IPS-NIHi11 (cell line): Measurements from ENCODE around the gene CDK14.
A peak's percentile ranks its signal among the peaks of the same experiment; 100 is the strongest.

Experiments used
- DNase-seq: peaks from one replicate; pipeline ENCODE4 v3.0.0; 2012; ENCODE audit warnings: mixed read lengths, low spot score

CDK14 gene

GRCh38 chr7:91098566-91098965, 502.4 kb downstream of the CDK14 start:
- DNase-seq = no peak

DNA sequence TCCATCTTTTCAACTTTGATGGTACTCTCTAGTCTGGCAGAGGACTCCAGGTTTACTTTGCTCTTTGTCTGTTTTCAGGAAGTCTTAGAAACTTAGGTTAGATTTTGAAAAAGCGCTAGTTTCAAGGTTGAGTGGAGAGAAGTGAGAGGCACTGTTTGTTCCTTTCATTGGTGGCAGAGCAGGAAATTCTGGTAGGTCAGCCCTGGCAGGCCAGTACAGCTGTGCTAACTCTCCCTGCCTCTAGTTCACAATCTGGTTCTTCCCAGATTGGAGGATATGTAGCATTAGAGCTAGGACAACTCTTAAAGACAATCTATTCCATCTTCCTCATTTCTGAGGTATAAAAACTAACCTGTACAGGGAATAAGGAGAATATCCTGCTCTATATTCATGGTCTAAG, 507.2 kb downstream of the CDK14 start:
- DNase-seq = no peak

- DNase-seq = no peak
Observed at GRCh38 chr7:91107460-91107859, 511.3 kb downstream of the CDK14 start.

GRCh38 chr7:91109200-91109599, 513.1 kb downstream of the CDK14 start:
- no peak for DNase-seq

GRCh38 chr7:91112902-91113341, 516.8 kb downstream of the CDK14 start:
- DNase-seq = no peak

- no peak for DNase-seq
Observed at GRCh38 chr7:91114232-91114631, 518.1 kb downstream of the CDK14 start.

- DNase-seq = peak; percentile 15
Observed at GRCh38 chr7:91126762-91127161, 530.6 kb downstream of the CDK14 start.

- DNase-seq = no peak
Observed at GRCh38 chr7:91127325-91127724, 531.2 kb downstream of the CDK14 start.

- no peak for DNase-seq
Observed at GRCh38 chr7:91127959-91128358, 531.8 kb downstream of the CDK14 start.

DNA sequence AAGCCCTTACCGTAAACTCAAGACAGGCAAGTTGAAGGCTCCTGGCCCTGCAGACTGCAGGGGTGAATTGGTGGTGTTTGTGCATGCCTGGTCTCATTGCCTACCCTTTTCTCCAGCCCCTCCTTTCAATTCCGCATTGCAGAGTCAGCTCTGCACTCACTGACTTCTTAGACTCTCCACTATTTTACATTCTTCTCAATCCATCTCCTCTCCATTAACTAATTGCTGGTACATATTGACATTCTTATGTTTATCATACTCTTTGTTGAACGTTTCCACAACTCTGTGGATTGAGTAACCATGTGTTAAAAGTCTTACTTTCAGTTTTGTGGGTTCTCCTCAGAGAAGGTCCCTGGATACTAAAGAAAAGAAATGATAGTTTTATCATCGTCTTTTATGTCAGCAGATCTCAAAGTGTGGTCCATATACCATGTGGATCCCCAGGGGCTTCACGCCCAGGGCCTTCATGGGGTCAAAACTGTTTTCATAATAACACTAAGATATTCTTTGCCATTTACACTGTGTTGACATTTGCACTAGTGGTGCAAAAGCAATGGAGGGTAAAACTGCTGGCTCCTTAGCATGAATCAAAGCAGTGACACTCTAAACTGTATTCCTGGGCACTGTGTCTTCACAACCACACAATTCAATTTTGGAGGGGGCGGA, 532.7 kb downstream of the CDK14 start:
- peak; percentile 9 for DNase-seq

DNA sequence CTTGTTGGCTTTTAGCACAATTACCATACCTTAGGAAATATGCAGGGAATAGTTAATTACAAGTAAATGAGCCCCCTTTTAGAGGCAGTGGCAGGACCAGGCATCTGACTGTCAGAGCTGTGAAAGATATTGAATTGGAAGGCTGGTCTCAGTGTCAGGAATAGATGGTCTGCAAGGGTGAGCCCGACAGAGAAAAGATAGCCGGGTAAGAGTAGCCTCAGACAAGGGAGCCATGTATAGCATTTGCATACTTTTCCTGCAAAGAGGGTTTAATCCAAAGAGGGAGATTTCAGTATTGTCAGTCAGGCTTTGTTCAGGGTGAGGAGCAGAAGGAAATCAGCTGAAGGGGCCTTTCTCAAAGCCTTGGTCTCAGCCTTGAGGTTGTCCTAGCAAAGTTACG, 539.2 kb downstream of the CDK14 start:
- no peak for DNase-seq

- no peak for DNase-seq
Observed at GRCh38 chr7:91135703-91136430, 539.7 kb downstream of the CDK14 start.

- DNase-seq = no peak
Observed at GRCh38 chr7:91137153-91137787, 541.1 kb downstream of the CDK14 start.

- no peak for DNase-seq
Observed at GRCh38 chr7:91137788-91138368, 541.8 kb downstream of the CDK14 start.

DNA sequence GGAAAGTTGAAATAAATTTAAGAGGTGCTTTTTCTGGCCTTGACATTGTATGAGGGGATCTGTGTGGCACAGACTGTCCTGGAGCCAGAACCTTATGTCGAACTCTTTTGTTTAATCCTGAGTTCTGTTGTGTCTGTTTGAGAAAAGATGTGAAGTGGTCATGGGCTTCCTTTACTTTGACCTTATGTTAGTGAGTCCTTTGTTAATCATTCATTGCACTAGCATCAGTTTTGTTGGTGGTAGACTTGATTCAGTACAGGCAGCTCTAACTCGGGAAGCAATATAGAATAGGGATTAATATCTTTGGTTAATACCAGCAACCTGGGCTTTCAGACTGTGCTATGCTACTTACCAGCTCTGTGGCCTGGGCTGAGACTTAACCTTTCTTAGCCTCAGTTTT, 544.2 kb downstream of the CDK14 start:
- no peak for DNase-seq

DNA sequence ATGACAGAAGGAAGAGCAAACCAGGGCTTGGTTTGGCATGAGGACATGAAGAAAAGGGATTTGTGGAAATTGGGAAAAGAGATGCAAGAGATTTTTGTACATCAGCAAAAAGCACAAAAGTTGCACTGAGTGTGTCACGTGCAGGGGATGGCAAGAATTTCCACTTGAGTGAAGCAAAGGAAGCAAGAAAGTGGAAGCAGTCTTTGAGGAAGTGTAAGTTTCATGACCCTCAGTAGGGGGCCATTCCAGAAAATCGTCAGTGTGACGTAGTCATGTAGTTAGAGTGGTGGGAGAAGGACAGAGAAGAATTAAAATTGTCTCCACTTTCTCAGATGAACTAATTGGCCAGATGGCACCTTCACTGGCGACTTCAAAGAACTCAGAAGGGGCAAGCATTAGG, 544.9 kb downstream of the CDK14 start:
- no peak for DNase-seq

GRCh38 chr7:91142743-91143142, 546.6 kb downstream of the CDK14 start:
- no peak for DNase-seq

- no peak for DNase-seq
Observed at GRCh38 chr7:91149341-91150246, 553.5 kb downstream of the CDK14 start.

DNA sequence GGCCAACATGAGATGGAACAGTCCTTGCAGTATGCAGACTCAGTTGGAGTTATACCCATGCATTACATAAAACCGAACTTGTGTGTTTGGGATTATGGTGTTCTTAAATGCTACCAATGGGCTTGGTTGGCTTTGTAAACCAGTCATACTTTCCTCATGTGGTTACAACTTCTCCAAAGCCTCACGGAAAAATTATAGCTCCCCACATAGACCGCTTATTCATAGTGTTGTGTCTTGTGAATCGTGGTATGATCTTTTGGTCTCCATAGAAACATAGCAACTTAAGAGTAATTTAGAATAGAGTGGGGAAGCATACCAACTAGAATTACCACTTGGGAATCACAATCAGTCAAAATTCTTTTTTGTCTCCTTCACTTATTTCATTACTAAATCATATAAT, 555.8 kb downstream of the CDK14 start:
- DNase-seq = no peak

DNA sequence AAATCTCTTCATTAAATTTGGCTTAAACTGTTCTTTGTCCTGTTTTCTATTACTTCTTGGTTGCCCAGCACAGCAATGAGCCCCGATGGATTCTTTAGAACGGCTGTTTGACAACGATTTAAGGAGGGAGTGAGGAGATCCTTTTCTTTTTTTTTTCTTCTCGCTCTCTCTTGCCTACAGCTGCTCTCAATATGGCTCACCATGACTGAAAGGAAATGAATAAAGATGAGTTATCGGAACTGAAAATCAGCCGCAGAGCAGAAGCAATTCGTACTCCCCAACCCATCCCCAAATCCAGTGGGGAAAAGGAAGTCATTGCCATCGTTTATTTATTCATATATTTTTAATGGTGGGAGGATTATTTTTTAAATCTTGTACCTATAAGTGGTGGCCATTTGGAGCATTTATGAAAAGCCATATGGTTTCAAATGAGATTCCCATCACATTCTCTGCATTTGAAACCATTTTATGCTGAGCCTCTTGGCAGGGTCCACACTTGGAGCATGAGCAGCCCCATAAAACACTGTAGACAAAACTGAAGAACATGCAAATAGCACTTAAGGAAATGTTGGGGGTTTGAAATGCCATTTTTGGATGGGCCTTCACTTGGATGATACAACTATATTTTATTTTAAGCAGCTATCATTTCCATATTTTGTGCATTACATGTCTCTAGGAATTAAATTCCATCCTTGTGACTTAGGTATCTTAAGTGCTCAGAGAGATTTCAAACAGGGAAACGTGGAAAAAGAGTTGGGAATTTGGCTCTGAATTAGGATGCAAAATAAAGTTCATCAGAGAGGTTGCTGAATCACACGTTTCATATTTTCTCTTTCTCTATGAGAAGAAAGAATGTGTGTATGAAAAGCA, 560.4 kb downstream of the CDK14 start:
- DNase-seq = no peak
